GM12891 (cell line): Measurements from ENCODE around the gene GCHFR.
A peak's percentile ranks its signal among the peaks of the same experiment; 100 is the strongest.

Experiments used
- DNase-seq: peaks from one replicate; pipeline ENCODE4 v3.0.0; 2011; ENCODE audit warnings: low spot score; ENCODE audit not compliant: insufficient read length
- FAIRE-seq: peaks from 2 replicates; lab custom pipeline; 2011; peaks lifted over from hg19 to GRCh38; lab: Jason Lieb, UNC
- PAX5 ChIP-seq: IDR thresholded peaks from 2 replicates; pipeline ENCODE4 v1.6.1; 2011; ENCODE audit warnings: low read length, moderate library complexity, mild to moderate bottlenecking; ENCODE audit not compliant: insufficient read depth, severe bottlenecking
- POLR2A ChIP-seq: IDR thresholded peaks from 2 replicates; pipeline ENCODE4 v1.6.1; 2011; ENCODE audit warnings: low read depth, low read length, control low read depth
- POLR2AphosphoS5 ChIP-seq: IDR thresholded peaks from 2 replicates; pipeline ENCODE4 v1.6.1; 2011; ENCODE audit warnings: low read depth, low read length, control low read depth
- POU2F2 ChIP-seq: IDR thresholded peaks from 2 replicates; pipeline ENCODE4 v1.6.1; 2011; ENCODE audit warnings: low read depth, mild to moderate bottlenecking, control low read depth, low read length, moderate library complexity
- SPI1 ChIP-seq: IDR thresholded peaks from 2 replicates; pipeline ENCODE4 v1.6.1; 2011; ENCODE audit warnings: low read depth, low read length, control low read depth
- TAF1 ChIP-seq: IDR thresholded peaks from 2 replicates; pipeline ENCODE4 v1.6.1; 2011; ENCODE audit warnings: low read depth, low read length, control low read depth

Gene GCHFR

GRCh38 chr15:40775740-40776536 is 12.1 kb downstream of the GCHFR start:
- FAIRE-seq (no peak), DNase-seq (no peak)
- no peak for TF ChIP-seq PAX5
- no peak for TF ChIP-seq TAF1
- TF ChIP-seq POLR2A: no peak
- TF ChIP-seq SPI1: no peak
- TF ChIP-seq POLR2AphosphoS5: no peak
- no peak for TF ChIP-seq POU2F2

GRCh38 chr15:40776537-40777141 is 12.8 kb downstream of the GCHFR start:
- no peak for TF ChIP-seq PAX5
- TF ChIP-seq SPI1: no peak
- no peak for TF ChIP-seq TAF1
- no peak for TF ChIP-seq POLR2A
- no peak for TF ChIP-seq POLR2AphosphoS5
- no peak for TF ChIP-seq POU2F2
- FAIRE-seq: no peak
- DNase-seq: no peak

- DNase-seq (peak; percentile 64), FAIRE-seq (peak; percentile 99)
These were observed 18.9 kb downstream of the GCHFR start for GRCh38 chr15:40782609-40783227.

GRCh38 chr15:40785164-40785563 is 21.3 kb downstream of the GCHFR start:
- FAIRE-seq: no peak

More at GRCh38 chr15:40782609-40783227, 18.9 kb downstream of the GCHFR start:
- TF ChIP-seq TAF1 (no peak), POLR2A (no peak), PAX5 (no peak), POLR2AphosphoS5 (no peak), SPI1 (no peak), POU2F2 (no peak)

GRCh38 chr15:40785814-40786213 is 21.9 kb downstream of the GCHFR start:
- FAIRE-seq: no peak
- DNase-seq: no peak
- TF ChIP-seq POLR2AphosphoS5 (no peak), SPI1 (no peak), POU2F2 (no peak)

More at GRCh38 chr15:40785164-40785563, 21.3 kb downstream of the GCHFR start:
- TF ChIP-seq SPI1 (no peak), POU2F2 (no peak), PAX5 (no peak), POLR2AphosphoS5 (no peak), TAF1 (no peak), POLR2A (no peak)
- DNase-seq: no peak

GRCh38 chr15:40787344-40787841 is 23.5 kb downstream of the GCHFR start:
- TF ChIP-seq PAX5: no peak
- FAIRE-seq (no peak), DNase-seq (no peak)

- TF ChIP-seq TAF1 (no peak), POU2F2 (no peak), POLR2AphosphoS5 (no peak), SPI1 (no peak)
- DNase-seq: no peak
- no peak for FAIRE-seq
These were observed 24.1 kb downstream of the GCHFR start for GRCh38 chr15:40787991-40788390.

- TF ChIP-seq POLR2A (no peak), POU2F2 (no peak), TAF1 (no peak), SPI1 (no peak), POLR2AphosphoS5 (no peak), PAX5 (no peak)
- no peak for FAIRE-seq
These were observed 25.3 kb downstream of the GCHFR start for GRCh38 chr15:40789119-40789518.

GRCh38 chr15:40789999-40790398 is 26.1 kb downstream of the GCHFR start:
- no peak for DNase-seq
- no peak for FAIRE-seq
- TF ChIP-seq SPI1 (no peak), POU2F2 (no peak), PAX5 (no peak), POLR2A (no peak), TAF1 (no peak), POLR2AphosphoS5 (no peak)

More at GRCh38 chr15:40789119-40789518, 25.3 kb downstream of the GCHFR start:
- DNase-seq: no peak

- no peak for DNase-seq
- no peak for TF ChIP-seq POU2F2
- no peak for TF ChIP-seq SPI1
- FAIRE-seq: no peak
These were observed 26.9 kb downstream of the GCHFR start for GRCh38 chr15:40790718-40791117.

GRCh38 chr15:40792394-40792793 is 28.5 kb downstream of the GCHFR start:
- DNase-seq: no peak
- FAIRE-seq: no peak
- TF ChIP-seq TAF1 (no peak), SPI1 (no peak), PAX5 (no peak), POLR2A (no peak), POU2F2 (no peak), POLR2AphosphoS5 (no peak)
